GM21528 (cell line): Measurements from ENCODE around the gene TXN2.
"Not testable (repeated sequence)": the region's sequence is repeated elsewhere in the genome, so short reads cannot be mapped to it uniquely, and the experiment has no call there.

Experiments used
- ATAC-seq: cut with Tn5 transposase; IDR thresholded peaks from one replicate; pipeline ENCODE4 v1.9.1; 2021; ENCODE audit warnings: mild to moderate bottlenecking, moderate library complexity; ENCODE audit not compliant: unreplicated experiment, low FRiP score

Gene TXN2

DNA sequence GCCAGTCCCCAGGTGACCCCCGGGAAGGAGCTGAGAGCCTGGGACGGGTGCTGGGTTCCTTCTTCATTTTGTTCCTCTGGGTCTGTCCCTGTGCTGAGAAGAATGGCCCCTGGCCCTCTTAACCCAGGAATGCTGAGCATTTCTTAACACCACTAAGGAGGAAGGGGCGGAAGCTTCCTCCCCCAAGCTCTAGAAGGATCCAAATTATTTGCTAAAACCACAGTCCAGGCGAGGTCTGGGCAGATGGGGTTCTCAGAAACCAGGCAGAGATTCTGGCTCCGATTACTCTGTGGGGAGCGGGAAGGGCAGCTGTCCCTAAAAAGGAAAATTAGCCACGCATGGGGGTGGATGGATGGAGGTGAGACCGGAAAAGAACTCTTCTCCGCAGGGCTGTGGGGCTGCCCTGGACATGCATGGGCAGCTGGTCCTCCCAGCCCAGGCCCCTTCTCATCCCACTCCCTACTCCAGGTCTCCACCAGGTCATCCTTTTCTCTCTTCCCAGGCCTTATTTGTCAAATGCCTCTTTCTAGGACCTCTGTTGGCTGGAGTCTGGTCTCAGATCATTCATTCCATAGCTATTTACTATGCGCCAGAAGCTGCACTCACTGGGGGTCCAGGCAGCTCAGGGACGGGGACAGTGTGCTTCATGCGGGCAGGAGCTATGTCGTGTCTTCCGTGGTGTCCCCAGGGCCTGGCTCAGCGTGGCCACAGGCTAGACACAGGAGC is 48.7 kb downstream of the TXN2 start:
- ATAC-seq, result no peak

DNA sequence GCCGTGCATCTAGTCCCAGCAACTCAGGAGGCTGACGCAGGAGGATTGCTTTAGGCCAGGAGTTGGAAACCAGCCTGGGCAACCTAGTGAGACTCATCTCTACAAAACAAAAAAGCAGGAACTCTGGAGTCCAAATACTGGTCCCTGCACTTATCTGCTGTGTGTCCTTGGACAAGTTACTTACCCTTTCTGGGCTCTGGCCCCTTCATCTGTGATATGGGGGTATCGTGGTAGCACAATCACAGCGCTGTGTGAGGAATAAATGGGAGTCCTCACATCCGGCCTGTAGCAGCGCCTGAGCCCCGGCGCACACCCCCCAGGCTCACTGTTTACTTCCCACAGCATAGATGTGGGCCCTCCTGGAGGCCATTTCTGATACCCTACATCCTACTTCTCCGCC is 49.5 kb downstream of the TXN2 start:
- ATAC-seq, result no peak

DNA sequence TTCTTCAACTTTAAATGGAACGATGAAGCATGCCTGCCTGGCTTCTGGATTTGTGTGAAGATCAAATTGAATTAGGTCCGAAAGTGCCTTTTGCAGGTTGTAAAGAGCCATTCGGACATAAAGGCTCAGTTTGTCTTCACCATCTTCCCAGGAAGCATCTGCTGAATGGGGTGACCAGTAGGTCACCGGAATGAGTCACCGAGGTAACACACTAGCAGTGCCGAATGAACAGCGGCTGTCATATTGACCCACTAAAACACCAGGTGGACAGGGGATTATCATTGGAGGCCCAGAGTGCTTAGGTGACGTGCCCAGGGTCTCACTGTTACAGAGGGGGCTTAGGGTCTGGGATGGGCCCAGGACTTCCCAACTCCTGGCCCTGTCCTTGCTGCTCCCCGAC is 50.6 kb downstream of the TXN2 start:
- no peak for ATAC-seq

DNA sequence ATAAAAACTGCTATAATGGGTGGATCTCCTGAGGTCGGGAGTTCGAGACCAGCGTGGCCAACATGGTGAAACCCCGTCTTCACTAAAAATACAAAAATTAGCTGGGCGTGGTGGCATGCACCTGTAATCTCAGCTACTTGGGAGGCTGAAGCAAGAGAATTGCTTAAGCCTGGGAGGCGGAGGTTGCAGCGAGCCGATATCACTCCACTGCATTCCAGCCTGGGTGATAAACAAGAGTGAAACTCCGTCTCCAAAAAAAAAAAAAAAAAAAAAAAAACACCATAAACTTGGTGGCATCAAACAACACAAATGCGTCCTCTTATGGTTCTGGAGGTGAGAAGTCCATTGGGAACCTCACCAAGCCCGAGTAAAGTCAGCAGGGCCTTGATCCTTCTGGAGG is 53.5 kb downstream of the TXN2 start:
- not testable (repeated sequence) for ATAC-seq

DNA sequence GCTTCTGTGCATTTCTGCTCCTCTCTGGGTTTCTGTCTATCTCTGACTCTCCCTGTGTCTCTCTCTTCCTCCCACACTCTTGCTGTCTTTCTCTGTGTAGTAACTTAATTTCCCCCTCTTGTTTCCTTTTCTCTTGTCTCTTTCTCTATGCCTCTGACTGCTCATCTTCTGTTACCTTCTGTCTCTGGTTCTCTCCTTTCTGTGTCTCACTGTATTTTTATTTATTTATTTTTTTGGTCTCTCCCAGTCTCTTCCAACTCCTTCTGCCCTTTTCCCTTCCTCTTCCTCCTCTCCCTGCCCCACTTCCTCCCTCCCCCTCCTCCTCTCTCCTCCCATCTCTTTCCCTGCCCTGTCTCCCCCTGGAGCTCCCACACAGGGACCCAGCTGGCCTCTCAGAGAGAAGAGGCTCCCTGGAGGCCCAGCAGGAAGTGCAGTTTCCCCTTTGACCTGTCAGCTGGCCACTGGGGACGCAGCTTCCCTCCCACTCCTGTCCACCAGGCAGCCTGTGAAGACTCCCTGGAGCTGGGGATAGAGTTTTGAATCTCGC is 55.4 kb downstream of the TXN2 start:
- ATAC-seq, result no peak

DNA sequence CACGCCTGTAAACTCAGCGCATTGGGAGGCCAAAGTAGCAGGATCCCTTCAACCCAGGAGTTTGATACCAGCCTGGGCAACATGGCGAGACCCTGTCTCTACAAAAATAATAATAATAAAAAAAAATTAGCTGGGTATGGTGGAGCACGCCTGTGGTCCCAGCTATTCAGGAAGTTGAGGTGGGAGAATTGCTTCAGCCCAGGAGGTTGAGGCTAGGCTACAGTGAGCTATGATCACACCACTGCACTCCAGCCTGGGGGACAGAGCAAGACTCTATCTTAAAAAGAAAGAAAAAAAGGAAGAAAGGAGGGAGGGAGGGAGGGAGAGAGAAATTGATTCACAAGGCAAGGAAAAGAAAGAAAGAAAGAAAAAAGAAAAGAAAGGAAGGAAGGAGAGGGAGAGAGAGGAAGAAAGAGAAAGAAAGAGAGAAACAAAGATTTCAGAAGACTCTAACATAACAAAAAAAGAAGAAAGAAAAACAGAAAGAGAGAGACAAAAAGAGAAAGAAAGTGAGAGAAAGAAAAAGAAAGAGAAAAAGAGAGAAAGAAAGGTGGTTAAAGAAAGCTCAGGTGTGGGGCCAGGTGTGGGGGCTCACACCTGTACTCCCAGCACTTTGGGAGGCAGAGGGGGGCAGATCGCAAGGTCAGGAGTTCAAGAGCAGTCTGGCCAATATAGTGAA is 56.4 kb downstream of the TXN2 start:
- ATAC-seq, result no peak

DNA sequence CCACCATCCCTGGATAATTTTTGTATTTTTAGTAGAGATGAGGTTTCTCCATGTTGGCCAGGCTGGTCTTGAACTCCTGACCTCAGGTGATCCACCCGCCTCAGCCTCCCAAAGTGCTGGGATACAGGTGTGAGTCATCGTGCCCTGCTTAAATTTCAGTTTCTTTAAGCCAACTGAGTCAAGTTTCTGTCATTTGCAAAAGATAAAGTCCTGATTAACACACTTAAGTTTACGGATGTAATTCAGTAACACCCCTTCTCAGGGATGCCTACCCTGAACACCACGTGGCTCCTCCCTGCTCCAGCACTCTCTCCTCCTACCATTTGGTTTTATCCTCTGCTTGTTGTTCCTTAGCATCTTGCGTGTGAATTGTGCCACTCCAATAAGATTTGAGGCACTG is 57.0 kb downstream of the TXN2 start:
- not testable (repeated sequence) for ATAC-seq

DNA sequence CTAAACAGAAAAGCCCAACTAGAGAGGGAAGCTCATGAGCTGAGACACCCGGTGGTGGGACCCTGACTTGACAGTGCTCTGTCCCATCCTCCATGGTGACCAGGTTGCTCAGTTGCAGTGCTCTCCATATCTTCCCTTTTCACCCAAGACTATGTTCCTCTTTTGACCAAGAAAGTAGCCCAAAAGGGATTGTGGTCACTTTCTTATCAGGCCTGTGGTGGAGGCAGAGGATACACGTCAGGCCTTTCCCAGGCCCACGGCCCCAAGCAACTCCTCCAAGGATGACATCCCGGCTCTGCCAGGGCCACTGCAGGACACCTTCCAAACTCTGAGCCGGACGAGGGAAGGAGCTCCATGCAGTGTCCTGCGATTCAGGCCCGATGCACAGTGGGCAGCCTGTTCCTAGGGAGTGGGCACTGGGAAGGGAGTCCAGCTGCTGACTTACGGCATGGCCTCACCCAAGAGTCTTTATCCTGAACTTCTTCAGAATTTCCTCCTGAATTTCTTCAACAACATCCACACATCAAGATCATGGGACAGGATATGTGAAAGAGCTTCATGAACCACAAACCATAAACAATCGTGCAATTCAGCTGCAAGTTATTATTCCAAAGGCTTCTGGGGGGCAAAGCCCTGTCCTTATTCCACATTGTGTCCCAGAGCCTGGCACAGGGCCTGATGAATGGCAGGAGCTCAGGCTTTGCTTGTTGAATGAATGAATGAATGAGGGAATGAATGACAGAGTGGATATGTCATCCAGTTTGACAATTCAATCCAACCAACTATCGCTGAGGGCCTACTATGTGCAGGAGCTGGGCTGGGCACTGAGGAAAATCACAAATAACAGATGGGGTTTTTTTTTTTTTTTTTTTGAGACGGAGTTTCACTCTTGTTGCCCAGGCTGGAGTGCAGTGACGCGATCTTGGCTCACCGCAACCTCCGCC is 57.7 kb downstream of the TXN2 start:
- no peak for ATAC-seq

DNA sequence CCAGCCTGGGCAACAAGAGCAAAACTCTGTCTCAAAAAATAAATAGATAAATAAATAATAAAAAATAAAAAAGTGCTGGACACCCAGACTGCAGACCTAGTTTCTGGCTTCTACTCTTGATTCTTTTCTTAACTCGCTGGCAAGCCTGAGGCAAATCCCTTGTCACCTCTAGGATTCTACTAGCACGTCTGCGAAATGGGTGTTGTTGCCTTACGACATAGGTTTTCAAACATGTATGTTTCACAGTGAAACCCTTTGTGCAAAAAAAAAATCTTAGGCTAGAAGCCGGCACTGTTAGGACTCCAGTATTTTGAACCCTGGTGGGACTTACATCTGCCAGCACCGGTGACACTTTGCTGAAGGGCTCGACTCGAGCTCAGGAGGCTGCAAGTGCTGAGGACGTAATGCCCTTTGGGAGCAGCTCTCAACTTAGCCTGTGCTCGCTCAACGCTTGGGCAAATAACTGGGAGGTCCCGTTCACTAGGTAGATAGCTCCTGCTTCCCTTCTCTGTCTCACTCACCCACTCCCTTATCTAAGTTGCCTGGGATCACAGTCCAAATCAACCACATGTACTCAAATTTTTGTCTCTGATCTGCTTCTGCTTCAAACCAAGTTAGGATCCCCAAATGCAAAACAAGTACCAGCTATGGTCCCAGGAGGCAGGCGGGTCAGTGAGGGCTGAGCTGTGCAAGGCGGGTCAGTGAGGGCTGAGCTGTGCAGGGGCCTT is 59.0 kb downstream of the TXN2 start:
- ATAC-seq, result no peak

DNA sequence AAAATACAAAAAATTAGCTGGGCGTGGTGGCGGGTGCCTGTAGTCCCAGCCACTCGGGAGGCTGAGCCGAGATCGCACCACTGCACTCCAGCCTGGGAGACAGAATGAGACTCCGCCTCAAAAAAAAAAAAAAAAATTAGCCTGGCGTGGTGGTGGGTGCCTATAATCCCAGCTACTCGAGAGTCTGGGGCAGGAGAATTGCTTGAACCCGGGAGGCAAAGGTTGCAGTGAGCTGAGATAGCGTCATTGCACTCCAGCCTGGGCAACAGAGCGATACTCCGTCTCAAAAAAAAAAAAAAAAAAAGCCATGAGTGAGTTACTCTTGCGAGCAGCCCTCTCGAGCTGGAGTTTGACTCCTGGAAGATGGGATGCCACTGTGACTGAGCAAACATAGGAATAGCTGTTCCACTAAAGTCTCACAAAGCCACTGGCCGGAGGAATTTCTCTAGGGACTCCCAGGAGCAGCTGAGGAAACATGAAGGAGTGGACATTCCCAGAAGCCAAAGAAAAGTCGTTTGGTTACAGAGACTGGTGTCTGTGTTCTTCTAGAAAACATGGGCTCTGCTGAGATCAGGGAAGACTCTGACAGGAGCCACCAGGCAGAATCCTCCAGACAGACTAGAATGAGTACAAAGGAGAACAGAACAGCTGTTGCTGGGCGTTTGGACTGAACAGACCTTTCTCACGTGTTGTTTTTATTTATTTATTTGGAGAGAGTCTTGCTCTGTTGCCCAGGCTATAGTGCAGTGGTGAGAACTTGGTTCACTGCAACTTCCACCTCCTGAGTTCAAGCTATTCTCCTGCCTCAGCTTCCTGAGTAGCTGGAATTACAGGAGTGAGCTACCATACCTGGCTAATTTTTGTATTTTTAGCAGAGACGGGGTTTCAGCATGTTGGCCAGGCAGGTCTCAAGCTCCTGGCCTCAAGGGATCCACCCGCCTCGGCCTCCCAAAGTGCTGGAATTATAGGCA is 61.2 kb downstream of the TXN2 start:
- no peak for ATAC-seq

DNA sequence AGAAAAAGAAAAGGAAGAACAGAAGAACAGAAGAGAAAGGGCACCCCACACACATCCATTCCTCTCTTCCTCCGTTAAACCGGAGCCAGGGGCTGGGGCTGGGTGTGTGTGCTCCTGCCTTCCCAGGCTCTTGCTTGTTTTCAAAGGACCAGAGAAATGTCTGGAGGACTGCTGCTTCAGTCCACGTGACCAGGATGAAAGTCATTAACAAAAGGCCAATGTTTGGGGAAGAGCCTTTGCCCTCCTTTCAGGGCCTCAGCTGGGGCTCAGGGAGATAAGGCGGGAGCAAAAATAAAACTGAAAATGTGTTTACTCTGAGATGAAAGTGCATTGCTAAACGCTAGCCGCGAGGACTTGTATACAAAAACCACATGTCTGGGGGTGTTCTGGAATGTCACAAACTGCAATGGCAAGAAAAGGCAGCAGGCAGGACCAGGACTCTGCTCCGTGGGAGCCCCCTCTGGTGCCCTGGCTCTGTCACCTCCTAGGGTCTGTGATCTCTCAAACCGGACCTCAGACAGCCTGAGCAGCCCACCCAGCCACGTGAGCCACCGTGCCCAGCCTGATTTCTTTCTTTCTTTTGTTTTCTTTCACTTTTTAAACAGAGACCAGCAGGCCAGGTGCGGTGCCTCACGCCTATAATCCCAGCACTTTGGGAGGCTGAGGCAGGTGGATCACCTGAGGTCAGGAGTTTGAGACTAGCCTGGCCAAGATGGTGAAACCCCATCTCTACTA is 62.1 kb downstream of the TXN2 start:
- ATAC-seq, result no peak

DNA sequence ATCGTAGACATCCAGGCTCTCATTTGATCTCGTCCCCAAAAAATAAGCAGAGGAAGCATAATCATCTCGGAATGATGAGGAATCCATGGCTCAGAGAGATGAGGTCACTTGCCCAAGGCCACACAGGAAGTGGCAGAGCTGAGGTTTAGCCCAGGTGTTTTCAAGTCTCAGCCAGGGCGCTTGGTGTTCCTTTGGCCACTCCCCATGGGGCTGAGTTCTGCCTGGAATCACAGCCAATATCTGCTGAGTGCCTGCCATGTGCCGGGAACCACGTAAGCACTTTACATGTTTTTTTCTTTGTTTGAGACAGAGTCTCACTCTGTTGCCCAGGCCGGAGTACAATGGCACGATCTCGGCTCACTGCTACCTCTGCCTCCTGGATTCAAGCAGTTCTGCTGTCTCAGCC is 64.2 kb downstream of the TXN2 start:
- no peak for ATAC-seq
